Bronchial epithelial cell (primary cell): Measurements from ENCODE around the gene FAM76A. TPM values are rescaled to one million over a fixed set of nuclear protein-coding genes. Genes with fewer than 3 reads are reported as not detected.

ENCODE experiments used
- DNase-seq: peaks from one replicate; pipeline ENCODE4 v3.0.0-alpha.2; 2010; ENCODE audit warnings: low read depth
- FAIRE-seq: peaks from 2 replicates; lab custom pipeline; 2011; peaks lifted over from hg19 to GRCh38; lab: Jason Lieb, UNC
- H3K27me3 ChIP-seq: 2 replicates; pipeline ENCODE4 v1.5.1; 2011; ENCODE audit warnings: low read length; ENCODE audit not compliant: control insufficient read depth, insufficient read depth
- H3K36me3 ChIP-seq: 2 replicates; pipeline ENCODE4 v1.5.1; 2011; ENCODE audit warnings: low read length; ENCODE audit not compliant: control insufficient read depth, insufficient read depth
- H3K4me3 ChIP-seq: 2 replicates; pipeline ENCODE4 v1.5.1; 2011; ENCODE audit warnings: mild to moderate bottlenecking, low read depth, low read length, control low read depth
- total RNA-seq: library from RNA; depleted of rRNA; stranded (reverse); fragments of >200 nt; gene quantifications from 2 replicates; pipeline ENCODE4 v1.2.1, GENCODE V29; 2014
- TF ChIP-seq, protein P1 (sequence below): IDR thresholded peaks from 2 replicates; pipeline ENCODE4 v1.5.1; 2011; ENCODE audit warnings: mild to moderate bottlenecking, moderate library complexity, low read length, control low read depth, inconsistent platforms; ENCODE audit not compliant: insufficient read depth, severe bottlenecking

FAM76A gene
- total RNA-seq, 1 donor from 2014 or later = 12.6 TPM

DNA sequence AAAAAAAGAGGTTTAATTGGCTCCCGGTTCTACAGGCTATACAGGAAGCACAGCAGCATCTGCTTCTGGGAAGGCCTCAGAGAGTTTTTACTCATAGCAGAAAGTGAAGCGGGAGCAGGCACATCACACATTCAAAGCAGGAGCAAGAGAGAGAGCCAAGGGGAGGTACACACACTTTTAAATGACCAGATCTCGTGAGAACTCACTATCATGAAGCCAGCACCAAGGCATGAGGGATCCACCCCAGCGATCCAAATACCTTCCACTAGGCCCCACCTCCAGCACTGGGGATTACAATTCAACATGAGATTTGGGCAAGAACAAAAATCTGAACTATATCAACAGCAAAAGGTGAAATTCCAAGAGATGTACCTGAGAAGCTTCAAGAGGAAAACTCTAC lies 20.8 kb upstream of the FAM76A start:
- no peak for FAIRE-seq
- no peak for DNase-seq
- Histone ChIP-seq H3K36me3 (no peaks in the 10 kb centered on the region), H3K4me3 (no peak overlapping the region), H3K27me3 (no peaks in the 10 kb centered on the region)
- TF ChIP-seq, protein P1, sequence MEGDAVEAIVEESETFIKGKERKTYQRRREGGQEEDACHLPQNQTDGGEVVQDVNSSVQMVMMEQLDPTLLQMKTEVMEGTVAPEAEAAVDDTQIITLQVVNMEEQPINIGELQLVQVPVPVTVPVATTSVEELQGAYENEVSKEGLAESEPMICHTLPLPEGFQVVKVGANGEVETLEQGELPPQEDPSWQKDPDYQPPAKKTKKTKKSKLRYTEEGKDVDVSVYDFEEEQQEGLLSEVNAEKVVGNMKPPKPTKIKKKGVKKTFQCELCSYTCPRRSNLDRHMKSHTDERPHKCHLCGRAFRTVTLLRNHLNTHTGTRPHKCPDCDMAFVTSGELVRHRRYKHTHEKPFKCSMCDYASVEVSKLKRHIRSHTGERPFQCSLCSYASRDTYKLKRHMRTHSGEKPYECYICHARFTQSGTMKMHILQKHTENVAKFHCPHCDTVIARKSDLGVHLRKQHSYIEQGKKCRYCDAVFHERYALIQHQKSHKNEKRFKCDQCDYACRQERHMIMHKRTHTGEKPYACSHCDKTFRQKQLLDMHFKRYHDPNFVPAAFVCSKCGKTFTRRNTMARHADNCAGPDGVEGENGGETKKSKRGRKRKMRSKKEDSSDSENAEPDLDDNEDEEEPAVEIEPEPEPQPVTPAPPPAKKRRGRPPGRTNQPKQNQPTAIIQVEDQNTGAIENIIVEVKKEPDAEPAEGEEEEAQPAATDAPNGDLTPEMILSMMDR = no peak

DNA sequence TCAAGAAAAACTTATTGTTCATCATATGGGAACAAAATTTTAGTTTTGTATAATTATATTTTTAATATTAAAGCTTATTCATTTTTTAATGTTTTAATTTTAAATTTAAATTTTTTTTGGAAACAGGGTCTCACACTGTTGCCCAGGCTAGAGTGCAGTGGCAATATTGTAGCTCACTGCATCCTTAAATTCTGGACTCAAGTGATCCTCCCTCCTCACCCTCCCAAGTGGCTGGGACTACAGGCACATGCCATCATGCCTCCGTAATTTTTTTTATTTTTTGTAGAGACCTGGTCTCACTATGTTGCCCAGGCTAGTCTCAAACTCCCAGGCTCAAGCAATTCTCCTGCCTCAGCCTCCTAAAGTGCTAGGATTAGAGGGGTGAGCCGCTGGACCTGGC lies 20.2 kb upstream of the FAM76A start:
- no peaks in the 10 kb centered on the region for H3K27me3 ChIP-seq
- TF ChIP-seq, protein P1 = no peak
- no peak for FAIRE-seq
- no peak overlapping the region for H3K4me3 ChIP-seq
- DNase-seq = no peak
- no peaks in the 10 kb centered on the region for H3K36me3 ChIP-seq

DNA sequence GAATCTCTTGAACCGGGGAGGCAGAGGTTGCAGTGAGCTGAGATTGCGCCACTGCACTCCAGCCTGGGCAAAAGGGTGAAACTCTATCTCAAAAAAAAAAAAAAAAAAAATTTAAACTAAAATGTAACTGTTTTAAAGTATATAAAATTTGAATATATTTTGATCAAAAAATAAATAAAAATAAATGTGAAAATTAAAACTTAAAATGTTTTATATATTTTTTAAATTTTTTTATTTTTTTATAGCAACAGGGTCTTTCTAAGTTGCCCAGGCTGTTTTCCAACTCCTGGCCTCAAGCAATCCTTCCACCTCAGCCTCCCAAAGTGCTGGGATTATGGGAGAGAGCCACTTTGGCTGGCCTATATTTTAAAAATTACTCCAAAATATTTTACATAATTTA lies 15.2 kb upstream of the FAM76A start:
- DNase-seq = no peak
- no peaks in the 10 kb centered on the region for H3K36me3 ChIP-seq
- TF ChIP-seq, protein P1 = no peak
- no peaks in the 10 kb centered on the region for H3K27me3 ChIP-seq
- FAIRE-seq = no peak
- no peak overlapping the region for H3K4me3 ChIP-seq

DNA sequence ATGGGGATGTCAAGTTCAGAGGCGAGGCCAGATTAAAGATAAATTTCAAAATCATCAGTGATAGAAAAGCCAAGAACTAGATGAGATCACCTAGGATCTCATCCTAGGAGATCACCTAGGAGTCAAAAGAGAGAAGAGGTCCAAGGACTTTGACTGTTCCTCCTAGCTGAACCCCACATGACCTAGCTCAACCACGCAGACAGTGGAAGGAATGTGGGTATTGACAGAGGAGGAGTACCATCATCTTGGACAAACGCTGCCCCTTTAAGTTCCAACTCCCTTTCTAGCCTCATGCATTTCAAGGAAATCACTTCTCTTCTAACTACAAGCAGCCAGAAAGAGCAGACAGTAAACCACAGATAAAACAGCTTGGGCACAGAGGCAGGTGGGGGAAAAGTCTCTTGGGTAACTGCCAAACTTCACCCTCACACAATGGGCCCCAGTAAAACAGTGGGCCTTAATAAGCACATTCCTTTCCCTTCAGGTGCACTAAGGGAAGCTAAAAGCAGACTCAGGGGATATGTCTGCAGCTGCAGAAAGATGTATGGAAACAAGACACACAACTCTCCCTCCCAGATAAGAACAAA lies 12.5 kb upstream of the FAM76A start:
- H3K4me3 ChIP-seq = no peak overlapping the region
- DNase-seq (no peak), FAIRE-seq (no peak)
- no peaks in the 10 kb centered on the region for H3K27me3 ChIP-seq
- TF ChIP-seq, protein P1 = no peak
- no peaks in the 10 kb centered on the region for H3K36me3 ChIP-seq

DNA sequence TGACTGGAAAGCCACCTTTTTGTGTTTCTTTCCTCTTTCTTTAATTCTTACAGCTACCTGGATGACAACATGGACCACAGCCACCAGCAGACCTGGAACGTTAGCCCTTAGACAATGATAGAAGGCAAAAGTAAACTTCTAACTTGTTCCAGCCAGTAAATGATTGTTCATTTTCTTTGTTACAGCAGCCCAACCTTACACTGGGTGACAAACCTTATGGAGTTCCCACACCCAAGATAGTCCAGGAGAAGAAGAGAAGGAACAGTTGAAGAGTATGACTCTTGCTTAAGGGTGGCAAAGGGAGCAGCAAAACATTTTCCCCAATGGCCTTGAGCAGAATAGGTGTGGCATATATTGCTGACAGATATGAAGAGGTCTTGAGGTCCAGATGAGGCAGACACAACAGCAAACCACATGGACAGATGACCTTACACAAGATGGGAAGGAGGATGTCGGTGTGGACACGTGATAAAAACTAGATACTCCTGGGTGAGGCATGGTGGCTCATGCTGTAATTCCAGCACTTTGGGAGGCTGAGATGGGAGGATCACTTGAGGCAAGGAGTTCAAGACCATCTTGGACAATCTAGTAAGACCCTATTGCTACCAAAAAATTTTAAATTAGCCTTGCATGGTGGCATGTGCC lies 11.8 kb upstream of the FAM76A start:
- FAIRE-seq = no peak
- TF ChIP-seq, protein P1 = no peak
- no peak for DNase-seq
- Histone ChIP-seq H3K27me3 (no peaks in the 10 kb centered on the region), H3K36me3 (no peaks in the 10 kb centered on the region), H3K4me3 (no peak overlapping the region)
